Esophagus mucosa (tissue), 1 donor: ENCODE data around the gene ROR2. TPM values are rescaled to one million over a fixed set of nuclear protein-coding genes. Genes with fewer than 3 reads are reported as not detected.

ENCODE experiments used
- ATAC-seq: fragments of 200-7000 bp; cut with Tn5 transposase; one replicate; pipeline ENCODE4 v1.9.1; 2020
- total RNA-seq: library from RNA; stranded (reverse); gene quantifications from one replicate; pipeline ENCODE4 v1.2.4, GENCODE V29; 2023
- donor health status: DM: yes; HTN: yes; CAD: no.

The ROR2 gene
- total RNA-seq, 1 donor from 2014 or later = 2.5 TPM

GRCh38 chr9:91873637-91874051, 76.4 kb downstream of the ROR2 start:
- no peak for ATAC-seq

GRCh38 chr9:91868732-91869391, 81.2 kb downstream of the ROR2 start:
- no peak for ATAC-seq

- ATAC-seq = no peak
Measured at GRCh38 chr9:91867740-91868139, 82.3 kb downstream of the ROR2 start.

GRCh38 chr9:91865041-91865440, 85.0 kb downstream of the ROR2 start:
- ATAC-seq = no peak

GRCh38 chr9:91864380-91864779, 85.6 kb downstream of the ROR2 start:
- no peak for ATAC-seq

GRCh38 chr9:91863469-91863868, 86.6 kb downstream of the ROR2 start:
- no peak for ATAC-seq

GRCh38 chr9:91858213-91859030, 91.6 kb downstream of the ROR2 start:
- ATAC-seq = peak; percentile 34

GRCh38 chr9:91857291-91858212, 92.5 kb downstream of the ROR2 start:
- ATAC-seq = no peak

- no peak for ATAC-seq
Measured at GRCh38 chr9:91856419-91856818, 93.6 kb downstream of the ROR2 start.

GRCh38 chr9:91855196-91855595, 94.8 kb downstream of the ROR2 start:
- no peak for ATAC-seq

- no peak for ATAC-seq
Measured at GRCh38 chr9:91852801-91853347, 97.2 kb downstream of the ROR2 start.

GRCh38 chr9:91849694-91850093, 100.3 kb downstream of the ROR2 start:
- ATAC-seq = no peak

- no peak for ATAC-seq
Measured at GRCh38 chr9:91848146-91848545, 101.9 kb downstream of the ROR2 start.

- no peak for ATAC-seq
Measured at GRCh38 chr9:91847581-91848091, 102.4 kb downstream of the ROR2 start.

GRCh38 chr9:91845879-91846278, 104.1 kb downstream of the ROR2 start:
- ATAC-seq = no peak

GRCh38 chr9:91844701-91845291, 105.2 kb downstream of the ROR2 start:
- ATAC-seq = no peak

- no peak for ATAC-seq
Measured at GRCh38 chr9:91844190-91844589, 105.8 kb downstream of the ROR2 start.

- ATAC-seq = no peak
Measured at GRCh38 chr9:91843623-91844148, 106.3 kb downstream of the ROR2 start.

GRCh38 chr9:91843093-91843492, 106.9 kb downstream of the ROR2 start:
- ATAC-seq = no peak

- ATAC-seq = no peak
Measured at GRCh38 chr9:91842358-91843049, 107.5 kb downstream of the ROR2 start.

- no peak for ATAC-seq
Measured at GRCh38 chr9:91841591-91841990, 108.4 kb downstream of the ROR2 start.
